Fibroblast of mammary gland (primary cell): ENCODE measurements around the gene SDC4.
"Not testable (repeated sequence)": the region's sequence is repeated elsewhere in the genome, so short reads cannot be mapped to it uniquely, and the experiment has no call there.

Experiments
- DNase-seq: peaks from one replicate; pipeline ENCODE4 v3.0.0-alpha.2; 2010; ENCODE audit warnings: low read depth
- H3K4me3 ChIP-seq: 2 replicates; pipeline ENCODE4 v1.5.1; 2011; ENCODE audit warnings: low read depth, mild to moderate bottlenecking, low read length, moderate library complexity; ENCODE audit not compliant: control insufficient read depth
- TF ChIP-seq, protein P1 (sequence below): conservative IDR thresholded peaks from 2 replicates; pipeline ENCODE4 v1.5.1; 2011; ENCODE audit warnings: low read depth, low read length, inconsistent platforms; ENCODE audit not compliant: control insufficient read depth, insufficient read depth

SDC4 gene

GRCh38 chr20:45358282-45359068 lies 10.3 kb upstream of the SDC4 start:
- DNase-seq = peak; percentile 91
- H3K4me3 ChIP-seq = no peak overlapping the region
- TF ChIP-seq, protein P1, sequence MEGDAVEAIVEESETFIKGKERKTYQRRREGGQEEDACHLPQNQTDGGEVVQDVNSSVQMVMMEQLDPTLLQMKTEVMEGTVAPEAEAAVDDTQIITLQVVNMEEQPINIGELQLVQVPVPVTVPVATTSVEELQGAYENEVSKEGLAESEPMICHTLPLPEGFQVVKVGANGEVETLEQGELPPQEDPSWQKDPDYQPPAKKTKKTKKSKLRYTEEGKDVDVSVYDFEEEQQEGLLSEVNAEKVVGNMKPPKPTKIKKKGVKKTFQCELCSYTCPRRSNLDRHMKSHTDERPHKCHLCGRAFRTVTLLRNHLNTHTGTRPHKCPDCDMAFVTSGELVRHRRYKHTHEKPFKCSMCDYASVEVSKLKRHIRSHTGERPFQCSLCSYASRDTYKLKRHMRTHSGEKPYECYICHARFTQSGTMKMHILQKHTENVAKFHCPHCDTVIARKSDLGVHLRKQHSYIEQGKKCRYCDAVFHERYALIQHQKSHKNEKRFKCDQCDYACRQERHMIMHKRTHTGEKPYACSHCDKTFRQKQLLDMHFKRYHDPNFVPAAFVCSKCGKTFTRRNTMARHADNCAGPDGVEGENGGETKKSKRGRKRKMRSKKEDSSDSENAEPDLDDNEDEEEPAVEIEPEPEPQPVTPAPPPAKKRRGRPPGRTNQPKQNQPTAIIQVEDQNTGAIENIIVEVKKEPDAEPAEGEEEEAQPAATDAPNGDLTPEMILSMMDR = no peak

- peak; percentile 84 for DNase-seq
- H3K4me3 ChIP-seq = no peak overlapping the region
- TF ChIP-seq, protein P1 = no peak
Measured at GRCh38 chr20:45355209-45356084, 7.2 kb upstream of the SDC4 start.

GRCh38 chr20:45354423-45355208 lies 6.4 kb upstream of the SDC4 start:
- H3K4me3 ChIP-seq = no peak overlapping the region
- no peak for DNase-seq
- TF ChIP-seq, protein P1 = no peak

DNA sequence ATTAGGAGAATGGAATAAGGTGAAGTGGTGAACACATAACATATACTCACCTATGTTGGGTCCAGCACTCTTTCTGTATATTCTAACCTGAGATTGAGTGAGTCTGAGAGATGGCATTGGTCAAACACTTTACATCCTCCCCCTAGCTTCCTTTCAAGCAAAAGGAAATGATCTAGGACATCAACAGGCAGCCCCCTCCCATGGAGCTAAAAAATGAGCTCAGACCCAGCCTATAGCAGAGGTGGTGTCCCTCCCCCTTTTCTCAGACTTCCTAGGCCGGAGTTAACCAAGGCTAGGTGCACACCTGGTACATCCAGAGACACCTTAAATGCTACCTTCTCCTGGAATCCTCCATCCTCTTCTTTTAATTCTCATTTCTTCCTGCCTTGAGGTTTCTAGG lies 5.5 kb upstream of the SDC4 start:
- no peak overlapping the region for H3K4me3 ChIP-seq
- DNase-seq = no peak
- TF ChIP-seq, protein P1 = no peak

DNA sequence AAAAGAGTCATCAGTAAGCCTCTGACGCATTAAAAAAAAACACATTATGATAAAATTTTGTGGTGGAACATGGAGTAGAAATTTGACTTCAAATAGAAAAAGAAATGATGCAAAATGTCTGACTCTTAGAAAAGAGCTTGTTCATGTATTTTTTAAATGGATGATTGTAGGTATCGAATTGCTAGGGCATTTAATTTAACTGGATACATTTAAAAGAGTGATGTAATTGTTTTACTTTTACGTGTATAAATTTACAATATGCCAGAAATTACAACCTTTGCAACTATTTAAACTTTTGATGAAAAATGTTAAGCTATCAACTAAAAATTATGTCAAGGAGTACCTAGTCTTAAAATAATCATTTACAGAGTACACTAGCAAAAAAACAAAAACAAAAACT lies 4.5 kb upstream of the SDC4 start:
- no peak overlapping the region for H3K4me3 ChIP-seq
- TF ChIP-seq, protein P1 = no peak
- DNase-seq = no peak

DNA sequence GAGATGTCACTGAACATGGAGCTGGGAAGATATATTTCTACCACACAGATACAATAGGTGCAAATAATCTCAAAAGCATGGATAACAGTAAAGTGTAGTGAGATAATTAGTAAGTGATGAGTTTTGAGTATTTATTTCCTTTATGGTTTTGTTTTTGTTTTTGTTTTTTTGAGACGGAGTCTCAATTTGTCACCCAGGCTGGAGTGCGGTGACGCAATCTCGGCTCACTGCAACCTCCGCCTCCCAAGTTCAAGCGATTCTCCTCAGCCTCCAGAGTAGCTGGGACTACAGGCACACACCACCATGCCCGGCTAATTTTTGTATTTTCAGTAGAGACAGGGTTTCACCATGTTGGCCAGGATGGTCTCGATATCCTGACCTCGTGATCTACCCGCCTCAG lies 2.6 kb upstream of the SDC4 start:
- not testable (repeated sequence) for H3K4me3 ChIP-seq, DNase-seq
